RWPE1 (cell line): Measurements from ENCODE around the gene MRPS22.

Source experiments
- CTCF ChIA-PET: fragments of 350-600 bp; sonication (Branson Sonifier 250); formaldehyde crosslinking; extraction: SDS; loops from one replicate; lab custom pipeline; 2021; lab: Yijun Ruan, JAX
- POLR2A ChIA-PET: fragments of 400-600 bp; formaldehyde crosslinking; extraction: SDS; loops from one replicate; lab custom pipeline; 2020; ENCODE audit warnings: antibody characterized with exemption; ENCODE audit not compliant: low non-redundant PET; lab: Yijun Ruan, JAX
- DNase-seq: peaks from one replicate; pipeline ENCODE4 v3.0.0; 2012; ENCODE audit warnings: low spot score
- H3K27ac ChIP-seq: fragments of 450-650 bp; 2 replicates; pipeline ENCODE4 v1.5.1; 2017
- TF ChIP-seq, protein P1 (sequence below): fragments of 450-650 bp; conservative IDR thresholded peaks from 2 replicates; pipeline ENCODE4 v1.5.1; 2017; ENCODE audit warnings: low read depth, mild to moderate bottlenecking

The MRPS22 gene

DNA sequence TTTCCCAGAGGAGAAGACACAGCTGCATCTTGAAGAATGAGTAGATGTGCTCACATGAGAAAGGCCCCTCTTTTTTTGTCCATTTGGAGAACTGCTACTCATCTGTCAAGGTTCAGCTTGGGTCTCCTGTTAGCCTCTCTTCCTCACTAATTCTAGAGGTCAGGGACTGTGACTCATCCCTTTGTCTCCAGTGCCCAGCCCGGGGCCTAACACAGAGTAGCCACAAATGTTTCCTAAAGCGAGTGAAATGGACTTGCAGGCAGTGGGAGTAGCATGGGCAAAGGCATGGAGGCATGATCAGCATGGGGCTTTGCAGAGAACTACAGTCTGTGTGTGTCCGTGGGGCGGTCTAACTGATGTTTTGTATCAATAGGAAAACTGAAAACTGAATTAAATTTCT is 33.9 kb upstream of the MRPS22 start:
- ChIA-PET POLR2A (no interaction called here), CTCF (interaction anchor here (0.7 kb wide), 1 partner anchor 71 kb away, joined by 3 read pairs; no protein-coding TSS in a partner anchor)
- TF ChIP-seq, protein P1, sequence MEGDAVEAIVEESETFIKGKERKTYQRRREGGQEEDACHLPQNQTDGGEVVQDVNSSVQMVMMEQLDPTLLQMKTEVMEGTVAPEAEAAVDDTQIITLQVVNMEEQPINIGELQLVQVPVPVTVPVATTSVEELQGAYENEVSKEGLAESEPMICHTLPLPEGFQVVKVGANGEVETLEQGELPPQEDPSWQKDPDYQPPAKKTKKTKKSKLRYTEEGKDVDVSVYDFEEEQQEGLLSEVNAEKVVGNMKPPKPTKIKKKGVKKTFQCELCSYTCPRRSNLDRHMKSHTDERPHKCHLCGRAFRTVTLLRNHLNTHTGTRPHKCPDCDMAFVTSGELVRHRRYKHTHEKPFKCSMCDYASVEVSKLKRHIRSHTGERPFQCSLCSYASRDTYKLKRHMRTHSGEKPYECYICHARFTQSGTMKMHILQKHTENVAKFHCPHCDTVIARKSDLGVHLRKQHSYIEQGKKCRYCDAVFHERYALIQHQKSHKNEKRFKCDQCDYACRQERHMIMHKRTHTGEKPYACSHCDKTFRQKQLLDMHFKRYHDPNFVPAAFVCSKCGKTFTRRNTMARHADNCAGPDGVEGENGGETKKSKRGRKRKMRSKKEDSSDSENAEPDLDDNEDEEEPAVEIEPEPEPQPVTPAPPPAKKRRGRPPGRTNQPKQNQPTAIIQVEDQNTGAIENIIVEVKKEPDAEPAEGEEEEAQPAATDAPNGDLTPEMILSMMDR: no peak
- DNase-seq: no peak
- H3K27ac ChIP-seq: no peak overlapping the region

DNA sequence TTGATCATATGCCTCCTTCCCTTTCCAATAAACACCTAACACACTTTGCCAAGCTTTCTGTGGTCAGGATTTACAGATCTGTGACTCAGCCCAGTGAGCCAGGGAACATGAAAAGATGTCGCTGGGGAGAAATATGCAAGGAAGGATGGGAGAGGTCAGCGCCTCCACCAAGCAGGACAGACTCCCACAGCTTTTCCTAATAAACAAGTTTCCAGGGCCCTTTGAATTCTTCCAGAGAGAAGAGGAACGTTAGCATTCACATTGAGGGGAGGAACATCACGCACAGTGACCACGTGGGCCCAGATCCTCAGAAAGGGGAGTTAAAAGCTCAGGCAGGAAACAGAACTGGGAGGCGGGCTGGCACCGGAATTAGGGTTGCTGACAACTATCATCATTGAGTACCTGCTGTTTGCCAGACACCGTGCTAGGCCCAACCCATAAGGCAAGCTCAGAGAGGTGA is 33.3 kb upstream of the MRPS22 start:
- ChIA-PET CTCF (interaction anchor here (0.5 to 1.1 kb wide), 4 partner anchors 32 to 1852 kb away, joined by 3 to 5 read pairs (median 3); no protein-coding TSS in a partner anchor), POLR2A (no interaction called here)
- no peak overlapping the region for H3K27ac ChIP-seq
- TF ChIP-seq, protein P1: no peak
- peak; percentile 52 for DNase-seq

- CTCF ChIA-PET: no interaction called here
- POLR2A ChIA-PET: no interaction called here
- DNase-seq: no peak
- TF ChIP-seq, protein P1: no peak
- no peak overlapping the region for H3K27ac ChIP-seq
Observed at GRCh38 chr3:139311557-139311956, 32.3 kb upstream of the MRPS22 start.

GRCh38 chr3:139312416-139312815 is 31.4 kb upstream of the MRPS22 start:
- TF ChIP-seq, protein P1: no peak
- DNase-seq: no peak
- POLR2A ChIA-PET: no interaction called here
- H3K27ac ChIP-seq: no peak overlapping the region
- CTCF ChIA-PET: interaction anchor here (0.6 kb wide), 1 partner anchor 11 kb away, joined by 3 read pairs; no protein-coding TSS in a partner anchor

GRCh38 chr3:139312959-139313358 is 30.9 kb upstream of the MRPS22 start:
- POLR2A ChIA-PET: no interaction called here
- peak; percentile 54 for DNase-seq
- no peak overlapping the region for H3K27ac ChIP-seq
- TF ChIP-seq, protein P1: no peak
- CTCF ChIA-PET: interaction anchor here (0.6 to 1.5 kb wide), 2 partner anchors 11 to 201 kb away, joined by 3 to 4 read pairs; no protein-coding TSS in a partner anchor

GRCh38 chr3:139313921-139314320 is 29.9 kb upstream of the MRPS22 start:
- ChIA-PET CTCF (interaction anchor here (1.5 kb wide), 1 partner anchor 202 kb away, joined by 4 read pairs; no protein-coding TSS in a partner anchor), POLR2A (no interaction called here)
- no peak for DNase-seq
- H3K27ac ChIP-seq: no peak overlapping the region
- TF ChIP-seq, protein P1: no peak
